RWPE1 (cell line): Measurements from ENCODE around the gene BICC1.

Experiments
- CTCF ChIA-PET: fragments of 350-600 bp; sonication (Branson Sonifier 250); formaldehyde crosslinking; extraction: SDS; loops from one replicate; lab custom pipeline; 2021; lab: Yijun Ruan, JAX
- POLR2A ChIA-PET: fragments of 400-600 bp; formaldehyde crosslinking; extraction: SDS; loops from one replicate; lab custom pipeline; 2020; ENCODE audit warnings: antibody characterized with exemption; ENCODE audit not compliant: low non-redundant PET; lab: Yijun Ruan, JAX
- DNase-seq: peaks from one replicate; pipeline ENCODE4 v3.0.0; 2012; ENCODE audit warnings: low spot score
- H3K27ac ChIP-seq: fragments of 450-650 bp; 2 replicates; pipeline ENCODE4 v1.5.1; 2017
- TF ChIP-seq, protein P1 (sequence below): fragments of 450-650 bp; conservative IDR thresholded peaks from 2 replicates; pipeline ENCODE4 v1.5.1; 2017; ENCODE audit warnings: low read depth, mild to moderate bottlenecking

Gene BICC1

GRCh38 chr10:58724781-58725180 lies 212.1 kb downstream of the BICC1 start:
- ChIA-PET CTCF (interaction anchor here (0.6 kb wide), 1 partner anchor 167 kb away, joined by 3 read pairs; no protein-coding TSS in a partner anchor), POLR2A (no interaction called here)
- no peak for DNase-seq
- TF ChIP-seq, protein P1, sequence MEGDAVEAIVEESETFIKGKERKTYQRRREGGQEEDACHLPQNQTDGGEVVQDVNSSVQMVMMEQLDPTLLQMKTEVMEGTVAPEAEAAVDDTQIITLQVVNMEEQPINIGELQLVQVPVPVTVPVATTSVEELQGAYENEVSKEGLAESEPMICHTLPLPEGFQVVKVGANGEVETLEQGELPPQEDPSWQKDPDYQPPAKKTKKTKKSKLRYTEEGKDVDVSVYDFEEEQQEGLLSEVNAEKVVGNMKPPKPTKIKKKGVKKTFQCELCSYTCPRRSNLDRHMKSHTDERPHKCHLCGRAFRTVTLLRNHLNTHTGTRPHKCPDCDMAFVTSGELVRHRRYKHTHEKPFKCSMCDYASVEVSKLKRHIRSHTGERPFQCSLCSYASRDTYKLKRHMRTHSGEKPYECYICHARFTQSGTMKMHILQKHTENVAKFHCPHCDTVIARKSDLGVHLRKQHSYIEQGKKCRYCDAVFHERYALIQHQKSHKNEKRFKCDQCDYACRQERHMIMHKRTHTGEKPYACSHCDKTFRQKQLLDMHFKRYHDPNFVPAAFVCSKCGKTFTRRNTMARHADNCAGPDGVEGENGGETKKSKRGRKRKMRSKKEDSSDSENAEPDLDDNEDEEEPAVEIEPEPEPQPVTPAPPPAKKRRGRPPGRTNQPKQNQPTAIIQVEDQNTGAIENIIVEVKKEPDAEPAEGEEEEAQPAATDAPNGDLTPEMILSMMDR: no peak
- no peak overlapping the region for H3K27ac ChIP-seq

DNA sequence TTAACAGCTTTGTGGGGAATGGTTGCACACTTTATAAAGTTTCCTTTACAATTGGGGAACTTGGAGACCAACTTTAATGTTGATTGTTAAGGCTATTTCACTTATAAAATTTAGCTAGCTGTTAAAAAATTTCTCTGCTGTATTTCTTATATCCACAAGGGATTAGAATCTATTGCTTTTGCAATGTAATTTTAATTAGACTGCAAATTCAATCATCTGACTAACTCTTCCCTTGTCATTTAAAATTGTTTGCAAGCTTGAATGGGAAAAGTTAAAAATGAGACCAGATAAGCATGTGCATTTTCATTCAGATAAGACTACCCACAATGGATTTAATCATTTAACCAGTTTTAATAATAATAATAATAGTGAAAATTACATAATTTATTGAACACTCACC lies 213.2 kb downstream of the BICC1 start:
- ChIA-PET POLR2A (no interaction called here), CTCF (interaction anchor here (0.6 kb wide), 1 partner anchor 1028 kb away, joined by 3 read pairs; no protein-coding TSS in a partner anchor)
- H3K27ac ChIP-seq: no peak overlapping the region
- TF ChIP-seq, protein P1: no peak
- no peak for DNase-seq

DNA sequence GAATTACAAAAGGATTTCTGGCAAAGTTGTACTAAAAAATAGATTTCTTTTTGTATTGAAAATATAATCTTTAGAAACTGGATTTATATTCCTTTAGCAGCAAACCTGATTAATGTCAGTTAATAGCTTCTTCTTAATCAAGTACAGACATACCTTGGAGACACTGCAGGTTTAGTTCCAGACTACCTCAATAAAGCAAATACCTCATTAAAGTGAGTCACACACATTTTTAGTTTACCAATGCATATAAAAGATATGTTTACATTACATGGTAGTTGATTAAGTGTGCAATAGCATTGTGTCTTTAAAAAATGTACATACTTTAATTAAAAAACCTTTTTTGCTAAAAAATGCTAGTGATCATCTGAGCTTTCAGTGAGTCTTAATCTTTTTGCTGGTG lies 215.0 kb downstream of the BICC1 start:
- no peak overlapping the region for H3K27ac ChIP-seq
- TF ChIP-seq, protein P1: no peak
- ChIA-PET CTCF (no interaction called here), POLR2A (no interaction called here)
- no peak for DNase-seq

DNA sequence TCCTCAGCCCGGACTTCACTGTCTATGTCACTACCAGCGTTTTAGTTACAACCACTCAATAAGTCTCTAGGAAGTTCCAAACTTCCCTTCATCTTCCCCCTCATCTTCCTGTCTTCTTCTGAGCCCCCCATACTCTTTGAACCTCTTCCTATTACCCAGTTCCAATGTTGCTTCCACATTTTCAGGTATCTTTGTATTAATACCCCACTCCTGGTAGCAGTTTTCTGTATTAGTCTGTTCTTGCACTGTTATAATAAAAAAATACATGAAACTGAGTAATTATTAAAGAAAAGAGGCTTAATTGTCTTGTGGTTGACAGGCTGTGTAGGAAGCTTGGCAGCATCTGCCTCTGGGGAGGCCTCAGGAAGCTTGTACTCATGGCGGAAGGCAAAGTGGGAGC lies 218.6 kb downstream of the BICC1 start:
- no peak overlapping the region for H3K27ac ChIP-seq
- CTCF ChIA-PET: no interaction called here
- no peak for DNase-seq
- POLR2A ChIA-PET: no interaction called here
- TF ChIP-seq, protein P1: no peak

GRCh38 chr10:58733436-58733835 lies 220.8 kb downstream of the BICC1 start:
- H3K27ac ChIP-seq: no peak overlapping the region
- TF ChIP-seq, protein P1: no peak
- DNase-seq: no peak
- POLR2A ChIA-PET: no interaction called here
- CTCF ChIA-PET: no interaction called here

DNA sequence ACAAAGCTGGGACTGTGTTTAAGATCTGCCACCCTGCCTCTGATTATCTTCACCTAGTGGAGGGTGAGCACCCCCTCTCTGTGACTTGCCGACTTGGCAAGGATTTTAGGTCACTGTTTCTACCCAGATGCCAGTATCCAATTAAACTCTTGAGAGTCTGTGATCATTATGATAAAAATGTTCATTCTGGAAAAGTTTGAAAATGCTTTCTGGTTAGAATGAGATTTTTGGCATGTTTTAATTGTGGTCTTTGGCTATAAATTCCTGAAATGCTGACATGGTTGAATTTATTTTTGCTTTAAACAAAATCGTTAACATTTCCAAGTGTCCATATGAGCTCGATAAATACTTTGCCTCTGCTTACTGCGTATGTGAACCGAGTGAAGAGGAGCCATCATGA lies 221.4 kb downstream of the BICC1 start:
- ChIA-PET POLR2A (no interaction called here), CTCF (interaction anchor here (0.7 kb wide), 1 partner anchor 1462 kb away, joined by 3 read pairs; no protein-coding TSS in a partner anchor)
- DNase-seq: no peak

More for the DNA sequence above, 221.4 kb downstream of the BICC1 start:
- H3K27ac ChIP-seq: no peak overlapping the region
- TF ChIP-seq, protein P1: no peak
